NAMALWA (cell line): Measurements from ENCODE around the gene RIN3.
A peak's percentile ranks its signal among the peaks of the same experiment; 100 is the strongest.
"Not testable (repeated sequence)": the region's sequence is repeated elsewhere in the genome, so short reads cannot be mapped to it uniquely, and the experiment has no call there.

Experiments
- DNase-seq: peaks from one replicate; pipeline ENCODE4 v3.0.0-alpha.2; 2015; ENCODE audit warnings: low spot score

Gene RIN3

GRCh38 chr14:92528486-92529100, 15.0 kb downstream of the RIN3 start:
- no peak for DNase-seq

- DNase-seq, result no peak
These were observed 16.3 kb downstream of the RIN3 start for GRCh38 chr14:92529903-92530302.

- DNase-seq, result no peak
These were observed 17.7 kb downstream of the RIN3 start for GRCh38 chr14:92531106-92531873.

- DNase-seq, result no peak
These were observed 19.0 kb downstream of the RIN3 start for GRCh38 chr14:92532490-92533163.

GRCh38 chr14:92534932-92535643, 21.5 kb downstream of the RIN3 start:
- no peak for DNase-seq

- not testable (repeated sequence) for DNase-seq
These were observed 22.6 kb downstream of the RIN3 start for GRCh38 chr14:92536231-92536630.

GRCh38 chr14:92538412-92538985, 24.9 kb downstream of the RIN3 start:
- DNase-seq, result no peak

- DNase-seq, result no peak
These were observed 25.8 kb downstream of the RIN3 start for GRCh38 chr14:92539419-92539818.

- no peak for DNase-seq
These were observed 26.3 kb downstream of the RIN3 start for GRCh38 chr14:92539875-92540274.

GRCh38 chr14:92540472-92541048, 27.0 kb downstream of the RIN3 start:
- no peak for DNase-seq

GRCh38 chr14:92542766-92543554, 29.4 kb downstream of the RIN3 start:
- no peak for DNase-seq

- no peak for DNase-seq
These were observed 30.6 kb downstream of the RIN3 start for GRCh38 chr14:92544051-92544720.

- DNase-seq, result no peak
These were observed 32.9 kb downstream of the RIN3 start for GRCh38 chr14:92546347-92547053.

- DNase-seq, result no peak
These were observed 35.7 kb downstream of the RIN3 start for GRCh38 chr14:92549105-92549858.

- DNase-seq, result no peak
These were observed 36.3 kb downstream of the RIN3 start for GRCh38 chr14:92549859-92550230.

GRCh38 chr14:92551044-92551841, 37.7 kb downstream of the RIN3 start:
- peak; percentile 74 for DNase-seq

GRCh38 chr14:92552066-92552465, 38.5 kb downstream of the RIN3 start:
- no peak for DNase-seq

GRCh38 chr14:92553438-92553837, 39.9 kb downstream of the RIN3 start:
- DNase-seq, result no peak
